Fibroblast of the aortic adventitia (primary cell): ENCODE measurements around the gene MIOX. TPM values are rescaled to one million over a fixed set of nuclear protein-coding genes. Genes with fewer than 3 reads are reported as not detected.

Experiments used
- DNase-seq: peaks from one replicate; pipeline ENCODE4 v3.0.0-alpha.2; 2010; ENCODE audit warnings: low read depth
- H3K4me3 ChIP-seq: 2 replicates; pipeline ENCODE4 v1.5.1; 2011; ENCODE audit warnings: low read depth, mild to moderate bottlenecking, control low read depth, low read length, moderate library complexity
- total RNA-seq: library from RNA; depleted of rRNA; stranded (reverse); fragments of >200 nt; gene quantifications from 2 replicates; pipeline ENCODE4 v1.2.3, GENCODE V29; 2012; ENCODE audit warnings: low replicate concordance
- TF ChIP-seq, protein P1 (sequence below): IDR thresholded peaks from 2 replicates; pipeline ENCODE4 v1.5.1; 2011; ENCODE audit warnings: mild to moderate bottlenecking, low read length, control low read depth, inconsistent platforms; ENCODE audit not compliant: insufficient read depth

Gene MIOX
- total RNA-seq, 1 donor = not detected

DNA sequence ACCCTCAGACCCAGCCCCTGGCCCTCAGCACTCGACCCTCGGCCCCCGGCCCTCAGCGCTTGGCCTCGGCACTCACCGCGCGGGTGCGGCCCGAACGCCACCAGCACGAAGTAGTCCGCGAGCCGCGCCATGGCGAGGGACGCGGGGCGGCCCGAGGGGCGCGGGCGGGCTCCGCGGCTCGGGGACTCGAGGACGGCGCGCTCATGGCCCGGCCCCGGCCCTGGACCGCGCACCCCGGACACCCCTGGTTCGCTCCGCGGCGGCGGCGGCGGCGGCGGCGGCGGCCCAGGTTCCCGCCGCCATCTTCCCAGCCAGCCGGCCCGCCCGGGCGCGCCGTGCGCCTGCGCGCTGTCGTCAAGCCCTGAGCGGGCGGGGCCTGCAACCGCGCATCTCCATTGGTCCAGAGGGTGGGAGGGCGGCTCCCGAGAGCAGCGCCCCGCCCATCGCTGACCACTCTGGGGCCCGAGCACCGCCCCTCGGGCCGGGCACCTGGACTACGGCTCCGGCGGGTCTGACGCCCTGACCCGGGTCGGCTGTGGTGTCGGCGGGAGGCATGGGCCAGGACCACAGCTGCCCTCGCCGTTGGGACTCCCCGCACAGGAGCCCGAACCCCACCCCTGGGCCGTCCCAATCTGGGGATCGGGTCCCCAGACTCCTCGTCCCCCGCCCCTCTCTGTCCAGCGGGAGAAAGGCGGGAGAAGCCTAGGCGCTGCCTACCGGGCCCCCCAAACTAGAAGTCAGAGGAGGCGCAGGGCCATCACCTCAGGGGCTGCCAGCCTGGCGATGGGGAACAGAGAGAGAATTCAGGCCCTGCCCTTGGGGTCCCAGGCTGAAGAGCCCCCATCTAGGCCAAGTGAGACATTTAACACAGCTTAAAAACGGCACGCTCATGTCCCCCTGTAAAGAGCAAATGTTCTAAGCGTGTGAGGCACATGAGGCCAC lies 11.7 kb upstream of the MIOX start, which contains the start of gene SBF1:
SBF1 (minus strand) TSS at position 326 of the 942 bp plus-strand sequence; CDS start at position 131, 195 bp downstream.
- TF ChIP-seq, protein P1, sequence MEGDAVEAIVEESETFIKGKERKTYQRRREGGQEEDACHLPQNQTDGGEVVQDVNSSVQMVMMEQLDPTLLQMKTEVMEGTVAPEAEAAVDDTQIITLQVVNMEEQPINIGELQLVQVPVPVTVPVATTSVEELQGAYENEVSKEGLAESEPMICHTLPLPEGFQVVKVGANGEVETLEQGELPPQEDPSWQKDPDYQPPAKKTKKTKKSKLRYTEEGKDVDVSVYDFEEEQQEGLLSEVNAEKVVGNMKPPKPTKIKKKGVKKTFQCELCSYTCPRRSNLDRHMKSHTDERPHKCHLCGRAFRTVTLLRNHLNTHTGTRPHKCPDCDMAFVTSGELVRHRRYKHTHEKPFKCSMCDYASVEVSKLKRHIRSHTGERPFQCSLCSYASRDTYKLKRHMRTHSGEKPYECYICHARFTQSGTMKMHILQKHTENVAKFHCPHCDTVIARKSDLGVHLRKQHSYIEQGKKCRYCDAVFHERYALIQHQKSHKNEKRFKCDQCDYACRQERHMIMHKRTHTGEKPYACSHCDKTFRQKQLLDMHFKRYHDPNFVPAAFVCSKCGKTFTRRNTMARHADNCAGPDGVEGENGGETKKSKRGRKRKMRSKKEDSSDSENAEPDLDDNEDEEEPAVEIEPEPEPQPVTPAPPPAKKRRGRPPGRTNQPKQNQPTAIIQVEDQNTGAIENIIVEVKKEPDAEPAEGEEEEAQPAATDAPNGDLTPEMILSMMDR = no peak
- H3K4me3 ChIP-seq = peak within 1 kb of the TSS; percentile 74
- peak; percentile 82 for DNase-seq

DNA sequence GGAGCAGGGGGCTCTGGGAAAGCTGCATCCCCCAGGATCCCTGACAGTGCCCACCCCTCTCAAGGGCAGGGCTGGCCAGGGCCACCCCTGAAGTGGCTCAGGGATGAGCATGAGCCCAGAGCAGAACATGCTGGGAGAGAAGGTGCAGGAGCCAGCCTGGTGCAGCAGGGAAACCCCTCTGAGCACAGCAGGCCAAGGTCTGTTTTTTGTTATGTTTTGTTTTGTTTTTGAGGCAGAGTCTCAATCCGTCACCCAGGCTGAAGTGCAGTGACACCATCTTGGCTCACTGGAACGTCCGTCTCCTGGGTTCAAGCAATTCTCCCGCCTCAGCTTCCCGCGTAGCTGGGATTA lies 11.0 kb upstream of the MIOX start:
- TF ChIP-seq, protein P1 = no peak
- DNase-seq = no peak
- no peak overlapping the region for H3K4me3 ChIP-seq

DNA sequence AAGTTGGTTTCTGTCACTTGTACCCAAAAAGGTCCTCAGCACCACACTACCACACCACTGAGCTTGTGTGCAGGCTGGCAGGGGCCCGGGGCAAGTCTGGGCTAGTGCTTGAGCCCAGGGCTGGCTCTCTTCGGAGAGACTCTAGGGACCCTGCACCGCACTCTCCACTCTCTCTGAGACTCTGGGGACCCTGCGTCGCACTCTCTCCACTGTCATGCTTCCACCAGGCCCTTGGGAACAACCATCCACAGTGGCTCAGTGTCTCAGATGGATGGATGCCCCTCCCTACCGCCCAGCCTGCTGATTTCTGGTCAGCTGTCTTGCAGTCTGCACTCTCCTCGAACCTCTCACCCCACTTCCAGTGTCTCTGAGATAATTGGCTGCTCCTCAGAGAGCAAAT lies 9.8 kb upstream of the MIOX start:
- no peak for DNase-seq
- H3K4me3 ChIP-seq = no peak overlapping the region
- TF ChIP-seq, protein P1 = no peak

DNA sequence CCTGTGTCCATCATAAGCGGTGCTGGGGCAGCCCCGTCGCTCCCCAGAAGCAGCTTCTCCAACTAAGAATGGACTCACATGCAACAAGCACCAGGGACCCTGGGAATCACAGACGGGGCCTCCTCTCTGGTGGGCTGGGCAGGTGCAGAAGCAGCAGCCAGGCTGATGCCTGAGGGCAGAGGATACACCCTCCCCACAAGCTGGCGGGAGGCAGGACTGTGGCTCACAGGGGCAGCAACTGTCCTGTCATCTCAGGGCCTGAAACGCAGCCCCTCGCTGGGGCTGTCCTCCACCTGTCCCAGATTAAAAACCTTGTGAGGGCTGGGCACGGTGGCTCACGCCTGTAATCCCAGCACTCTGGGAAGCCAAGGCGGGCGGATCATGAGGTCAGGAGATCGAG lies 8.7 kb upstream of the MIOX start:
- DNase-seq = no peak
- H3K4me3 ChIP-seq = no peak overlapping the region
- TF ChIP-seq, protein P1 = no peak

DNA sequence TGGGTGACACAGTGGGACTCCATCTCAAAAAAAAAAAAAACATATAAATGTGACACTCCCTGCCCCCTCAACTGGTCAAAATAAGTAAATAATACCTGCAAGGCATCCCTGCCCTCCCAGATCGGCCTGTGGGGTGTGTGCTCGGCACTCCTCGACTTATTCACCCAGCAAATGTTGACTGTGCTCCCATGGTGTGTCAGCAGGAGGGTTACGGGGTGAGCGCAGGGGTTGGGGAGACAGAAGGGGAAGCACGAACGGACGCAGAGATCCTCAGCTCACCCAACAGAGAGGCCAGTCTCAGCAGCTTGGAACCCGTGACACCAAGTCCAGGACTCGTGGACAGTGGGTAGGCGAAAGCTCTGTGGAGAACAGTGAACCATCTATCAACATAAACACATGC lies 6.9 kb upstream of the MIOX start:
- TF ChIP-seq, protein P1 = no peak
- DNase-seq = no peak

DNA sequence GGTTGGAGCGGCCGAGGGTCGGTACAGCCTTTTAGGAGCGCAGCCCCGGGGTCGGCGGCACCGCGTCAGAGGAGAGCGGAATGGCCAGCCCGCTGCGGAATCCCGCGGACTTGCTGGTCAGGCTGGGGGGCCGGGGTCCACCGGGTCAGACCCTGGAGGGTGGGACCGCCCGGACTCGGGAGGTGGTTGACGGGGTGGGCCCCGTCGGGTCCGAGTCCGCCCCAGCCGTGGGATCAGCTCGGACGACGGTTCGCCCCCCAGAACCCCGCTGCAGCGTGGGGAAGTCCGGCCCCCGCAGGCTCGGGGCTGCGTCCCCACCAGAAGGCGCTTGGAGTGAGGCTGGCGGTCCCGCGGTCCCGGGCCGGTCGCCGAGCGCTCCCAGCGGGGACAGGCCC lies 5.6 kb upstream of the MIOX start:
- peak overlapping the region; percentile 83 for H3K4me3 ChIP-seq
- TF ChIP-seq, protein P1 = no peak
- DNase-seq = no peak

More for the DNA sequence above, 6.9 kb upstream of the MIOX start:
- no peak overlapping the region for H3K4me3 ChIP-seq
